ENCODE data around the gene C19orf25. TPM values are rescaled to one million over a fixed set of nuclear protein-coding genes. Genes with fewer than 3 reads are reported as not detected.
A peak's percentile ranks its signal among the peaks of the same experiment; 100 is the strongest.

The C19orf25 gene
- total and polyA plus RNA-seq, 7 donors, result 8.1 to 45.0 (median 19.9) TPM

- peak in 1 of 2 donors; percentile 51 for DNase-seq
- 0 to 4% (median 3%) methylated on average over 5 to 36 of the region's 36 CpGs for WGBS, 3 donors
- no peak for TF ChIP-seq CTCF (IDR thresholded peaks at IDR 0.05)
- no peak for ATAC-seq
- Histone ChIP-seq H3K27me3 (ENCODE audit: insufficient read depth in 3 of 3, low read length in 2 of 3) (peaks cover 0 to 79% (median 63%) of the 10 kb centered on the region in 3 donors), H3K4me1 (peaks cover 37% of the 10 kb centered on the region), H3K27ac (no peak overlapping the region), H3K4me3 (peak overlapping the region; percentile 15), H3K36me3 (ENCODE audit: insufficient read depth in 1 of 2, low read depth in 1 of 2) (no peaks in the 10 kb centered on the region), H3K9me3 (no peaks in the 10 kb centered on the region)
- intact Hi-C loops (cut with DNase I), result loop anchor here in 1 of 2 donors (5.0 kb wide), 1 partner anchor 115 kb away; a partner anchor contains a TSS
Measured at GRCh38 chr19:1467215-1467489, 11.9 kb downstream of the C19orf25 start.

- Histone ChIP-seq H3K4me1 (peaks cover 37% of the 10 kb centered on the region), H3K36me3 (ENCODE audit: insufficient read depth in 1 of 2, low read depth in 1 of 2) (no peaks in the 10 kb centered on the region), H3K27ac (no peak overlapping the region), H3K27me3 (ENCODE audit: insufficient read depth in 3 of 3, low read length in 2 of 3) (peaks cover 0 to 74% (median 59%) of the 10 kb centered on the region in 3 donors), H3K4me3 (no peak overlapping the region), H3K9me3 (no peaks in the 10 kb centered on the region)
- ATAC-seq (no peak), DNase-seq (peak; percentile 13 to 52)
- TF ChIP-seq CTCF (IDR thresholded peaks at IDR 0.05), result no peak
- intact Hi-C loops (cut with DNase I), result loop anchor here in 1 of 2 donors (5.0 kb wide), 1 partner anchor 114 kb away; a partner anchor contains a TSS
- WGBS, 3 donors, result 28 to 31% (median 29%) methylated on average over 62 to 70 of the region's 70 CpGs
Measured at GRCh38 chr19:1466461-1467214, 12.4 kb downstream of the C19orf25 start.

GRCh38 chr19:1466018-1466460 is 13.0 kb downstream of the C19orf25 start:
- TF ChIP-seq CTCF (IDR thresholded peaks at IDR 0.05), result no peak
- DNase-seq (peak in 1 of 2 donors; percentile 48), ATAC-seq (no peak)
- Histone ChIP-seq H3K4me1 (peaks cover 32% of the 10 kb centered on the region), H3K27ac (no peak overlapping the region), H3K36me3 (ENCODE audit: insufficient read depth in 1 of 2, low read depth in 1 of 2) (no peaks in the 10 kb centered on the region), H3K4me3 (peak overlapping the region; percentile 36), H3K27me3 (ENCODE audit: insufficient read depth in 3 of 3, low read length in 2 of 3) (peaks cover 0 to 68% (median 53%) of the 10 kb centered on the region in 3 donors), H3K9me3 (no peaks in the 10 kb centered on the region)
- intact Hi-C loops (cut with DNase I), result loop anchor here in 1 of 2 donors (5.0 kb wide), 1 partner anchor 114 kb away; a partner anchor contains a TSS
- WGBS, 3 donors, result 36 to 40% (median 38%) methylated on average over 33 to 41 of the region's 41 CpGs

- ATAC-seq (peak; percentile 45 to 68 (median 65)), DNase-seq (peak; percentile 35 to 73)
- TF ChIP-seq CTCF (IDR thresholded peaks at IDR 0.05), result peak; percentile 53
- 39 to 43% (median 40%) methylated on average over 61 to 83 of the region's 83 CpGs for WGBS, 3 donors
- no peaks in the 10 kb centered on the region for H3K9me3 ChIP-seq
- peaks cover 0 to 62% (median 47%) of the 10 kb centered on the region in 3 donors for H3K27me3 ChIP-seq (ENCODE audit: insufficient read depth in 3 of 3, low read length in 2 of 3)
- no peaks in the 10 kb centered on the region for H3K36me3 ChIP-seq (ENCODE audit: insufficient read depth in 1 of 2, low read depth in 1 of 2)
- H3K27ac ChIP-seq, result no peak overlapping the region
- peaks cover 26% of the 10 kb centered on the region for H3K4me1 ChIP-seq
- intact Hi-C loops (cut with DNase I), result loop anchor here in 1 of 2 donors (5.0 kb wide), 1 partner anchor 113 kb away; a partner anchor contains a TSS
- peak overlapping the region; percentile 36 for H3K4me3 ChIP-seq
Measured at GRCh38 chr19:1465191-1466016, 13.6 kb downstream of the C19orf25 start.

Measured in psoas muscle (tissue), 8 donors.